GM19035 (cell line): Measurements from ENCODE around the gene PIEZO2.
"Not testable (repeated sequence)": the region's sequence is repeated elsewhere in the genome, so short reads cannot be mapped to it uniquely, and the experiment has no call there.

Experiments used
- ATAC-seq: cut with Tn5 transposase; IDR thresholded peaks from one replicate; pipeline ENCODE4 v1.9.1; 2021; ENCODE audit not compliant: unreplicated experiment

Gene PIEZO2

GRCh38 chr18:10642915-10643524 lies 506.3 kb downstream of the PIEZO2 start:
- not testable (repeated sequence) for ATAC-seq

GRCh38 chr18:10638539-10638885 lies 510.9 kb downstream of the PIEZO2 start:
- not testable (repeated sequence) for ATAC-seq

GRCh38 chr18:10637858-10638538 lies 511.4 kb downstream of the PIEZO2 start:
- not testable (repeated sequence) for ATAC-seq

GRCh38 chr18:10629076-10629475 lies 520.3 kb downstream of the PIEZO2 start:
- ATAC-seq, result peak; percentile 93

- not testable (repeated sequence) for ATAC-seq
Observed at GRCh38 chr18:10626606-10627213, 522.7 kb downstream of the PIEZO2 start.

- ATAC-seq, result not testable (repeated sequence)
Observed at GRCh38 chr18:10623606-10624005, 525.8 kb downstream of the PIEZO2 start.

GRCh38 chr18:10622982-10623381 lies 526.4 kb downstream of the PIEZO2 start:
- not testable (repeated sequence) for ATAC-seq

GRCh38 chr18:10620670-10621329 lies 528.6 kb downstream of the PIEZO2 start:
- not testable (repeated sequence) for ATAC-seq
